ENCODE data around the gene CIBAR2. TPM values are rescaled to one million over a fixed set of nuclear protein-coding genes. Genes with fewer than 3 reads are reported as not detected.

Gene CIBAR2
- total and polyA plus RNA-seq, 11 donors: not detected

GRCh38 chr16:85107083-85107482 lies 5.2 kb downstream of the CIBAR2 start:
- TF ChIP-seq CTCF (IDR thresholded peaks at IDR 0.05) (no peak), POLR2A (IDR thresholded peaks at IDR 0.05) (no peak)
- ATAC-seq: no peak
- Histone ChIP-seq H3K4me3 (no peak overlapping the region), H3K27ac (no peak overlapping the region), H3K9me3 (no peaks in the 10 kb centered on the region), H3K27me3 (no peaks in the 10 kb centered on the region), H3K36me3 (no peaks in the 10 kb centered on the region), H3K4me1 (peaks cover 0 to 30% (median 0%) of the 10 kb centered on the region in 12 donors)
- DNase-seq: no peak
- 73 to 88% (median 81%) methylated on average over 9 of the region's 9 CpGs for WGBS, 4 donors
- intact Hi-C loops (cut with DNase I): loop anchor here in 2 of 10 donors (10.0 kb wide), 2 partner anchors 608 to 618 kb away; no protein-coding TSS in a partner anchor

- Histone ChIP-seq H3K27me3 (no peaks in the 10 kb centered on the region), H3K27ac (peak overlapping the region in 1 of 12 donors; percentile 28), H3K4me1 (peaks cover 0 to 30% (median 0%) of the 10 kb centered on the region in 12 donors), H3K36me3 (no peaks in the 10 kb centered on the region), H3K4me3 (no peak overlapping the region), H3K9me3 (no peaks in the 10 kb centered on the region)
- TF ChIP-seq CTCF (IDR thresholded peaks at IDR 0.05) (no peak), POLR2A (IDR thresholded peaks at IDR 0.05) (no peak)
- DNase-seq (no peak), ATAC-seq (no peak)
- 81 to 85% (median 83%) methylated on average over 5 of the region's 5 CpGs for WGBS, 4 donors
- intact Hi-C loops (cut with DNase I): loop anchor here in 2 of 10 donors (10.0 kb wide), 2 partner anchors 609 to 619 kb away; no protein-coding TSS in a partner anchor
These were observed 6.8 kb downstream of the CIBAR2 start for GRCh38 chr16:85105475-85105874.

- peaks cover 0 to 30% (median 0%) of the 10 kb centered on the region in 12 donors for H3K4me1 ChIP-seq
- H3K36me3 ChIP-seq: no peaks in the 10 kb centered on the region
- intact Hi-C loops (cut with DNase I): loop anchor here in 2 of 10 donors (10.0 kb wide), 2 partner anchors 610 to 620 kb away; no protein-coding TSS in a partner anchor
- H3K4me3 ChIP-seq: no peak overlapping the region
- H3K27me3 ChIP-seq: no peaks in the 10 kb centered on the region
- H3K27ac ChIP-seq: peak overlapping the region in 1 of 12 donors; percentile 28
- WGBS, 4 donors: 68 to 74% (median 71%) methylated on average over 11 of the region's 11 CpGs
- no peaks in the 10 kb centered on the region for H3K9me3 ChIP-seq
- ATAC-seq: peak in 3 of 4 donors; percentile 34 to 57 (median 47)
- TF ChIP-seq POLR2A (IDR thresholded peaks at IDR 0.05): no peak
- TF ChIP-seq CTCF (IDR thresholded peaks at IDR 0.05): no peak
- DNase-seq: no peak
These were observed 7.4 kb downstream of the CIBAR2 start for GRCh38 chr16:85104821-85105391.

GRCh38 chr16:85104147-85104546 lies 8.1 kb downstream of the CIBAR2 start:
- TF ChIP-seq CTCF (IDR thresholded peaks at IDR 0.05) (no peak), POLR2A (IDR thresholded peaks at IDR 0.05) (no peak)
- Histone ChIP-seq H3K4me3 (no peak overlapping the region), H3K27me3 (no peaks in the 10 kb centered on the region), H3K27ac (peak overlapping the region in 1 of 12 donors; percentile 28), H3K36me3 (no peaks in the 10 kb centered on the region), H3K9me3 (no peaks in the 10 kb centered on the region), H3K4me1 (peaks cover 0 to 30% (median 0%) of the 10 kb centered on the region in 12 donors)
- DNase-seq (no peak), ATAC-seq (no peak)
- 86 to 90% (median 87%) methylated on average over 12 of the region's 12 CpGs for WGBS, 4 donors
- intact Hi-C loops (cut with DNase I): loop anchor here in 2 of 10 donors (10.0 kb wide), 2 partner anchors 611 to 621 kb away; no protein-coding TSS in a partner anchor
